GM21737 (cell line): ENCODE measurements around the gene PLD3.

Experiments used
- ATAC-seq: cut with Tn5 transposase; IDR thresholded peaks from one replicate; pipeline ENCODE4 v1.9.1; 2021; ENCODE audit warnings: mild to moderate bottlenecking, moderate library complexity; ENCODE audit not compliant: unreplicated experiment

The PLD3 gene

GRCh38 chr19:40411958-40412499, 63.5 kb downstream of the PLD3 start:
- no peak for ATAC-seq

- ATAC-seq, result no peak
Measured at GRCh38 chr19:40412866-40413265, 64.4 kb downstream of the PLD3 start.

- ATAC-seq, result no peak
Measured at GRCh38 chr19:40413291-40413845, 64.9 kb downstream of the PLD3 start, which contains the start of gene PRX. TSS of gene PRX (minus strand) at chr19:40413378. CDS start at chr19:40407932, 5,446 bp downstream.

GRCh38 chr19:40414542-40415535, 66.3 kb downstream of the PLD3 start:
- ATAC-seq, result no peak

GRCh38 chr19:40415768-40416167, 67.3 kb downstream of the PLD3 start:
- no peak for ATAC-seq

- ATAC-seq, result no peak
Measured at GRCh38 chr19:40416918-40417642, 68.6 kb downstream of the PLD3 start.

GRCh38 chr19:40417643-40417981, 69.1 kb downstream of the PLD3 start:
- ATAC-seq, result no peak

GRCh38 chr19:40418040-40418439, 69.5 kb downstream of the PLD3 start:
- no peak for ATAC-seq

GRCh38 chr19:40419066-40419612, 70.6 kb downstream of the PLD3 start:
- ATAC-seq, result no peak

- ATAC-seq, result no peak
Measured at GRCh38 chr19:40419780-40420179, 71.3 kb downstream of the PLD3 start.

GRCh38 chr19:40420451-40420765, 71.9 kb downstream of the PLD3 start:
- ATAC-seq, result no peak

GRCh38 chr19:40420766-40421765, 72.6 kb downstream of the PLD3 start:
- ATAC-seq, result peak; percentile 29

- ATAC-seq, result no peak
Measured at GRCh38 chr19:40421993-40422747, 73.7 kb downstream of the PLD3 start.

GRCh38 chr19:40422748-40423566, 74.5 kb downstream of the PLD3 start:
- no peak for ATAC-seq

GRCh38 chr19:40423938-40424337, 75.4 kb downstream of the PLD3 start:
- ATAC-seq, result no peak

GRCh38 chr19:40424637-40425449, 76.3 kb downstream of the PLD3 start:
- ATAC-seq, result peak; percentile 0

- peak; percentile 83 for ATAC-seq
Measured at GRCh38 chr19:40425450-40426287, 77.2 kb downstream of the PLD3 start, which contains the start of gene SERTAD1. TSS of gene SERTAD1 (minus strand) at chr19:40425992. CDS start at chr19:40423546, 2,446 bp downstream.
